ENCODE measurements around the gene ISM1.

ISM1 gene

GRCh38 chr20:13211956-13212618 is 9.0 kb upstream of the ISM1 start:
- ATAC-seq: no peak
- TF ChIP-seq ZNF565 (CRISPR knock-in tag; conservative IDR thresholded peaks at IDR 0.05; ENCODE audit: low read depth) (no peak), TSHZ2 (CRISPR knock-in tag; IDR thresholded peaks at IDR 0.05) (no peak), ZFP30 (CRISPR knock-in tag; IDR thresholded peaks at IDR 0.05) (no peak), OSR1 (CRISPR knock-in tag; IDR thresholded peaks at IDR 0.05) (no peak), BACH2 (CRISPR knock-in tag; IDR thresholded peaks at IDR 0.05; ENCODE audit: borderline replicate concordance) (no peak)

- ATAC-seq: no peak
- TF ChIP-seq ESRRG (CRISPR knock-in tag; IDR thresholded peaks at IDR 0.05) (no peak), PATZ1 (CRISPR knock-in tag; IDR thresholded peaks at IDR 0.05; ENCODE audit: borderline replicate concordance) (no peak), ZNF8 (CRISPR knock-in tag; IDR thresholded peaks at IDR 0.05) (no peak), RARB (CRISPR knock-in tag; IDR thresholded peaks at IDR 0.05) (no peak), ZC3H10 (CRISPR knock-in tag; IDR thresholded peaks at IDR 0.05) (no peak), BACH2 (CRISPR knock-in tag; IDR thresholded peaks at IDR 0.05; ENCODE audit: borderline replicate concordance) (no peak), TOX (CRISPR knock-in tag; IDR thresholded peaks at IDR 0.05; ENCODE audit: borderline replicate concordance) (no peak), POU6F1 (CRISPR knock-in tag; IDR thresholded peaks at IDR 0.05; ENCODE audit: borderline replicate concordance, low read depth) (no peak), ISL1 (CRISPR knock-in tag; IDR thresholded peaks at IDR 0.05) (no peak), ARNTL (CRISPR knock-in tag; IDR thresholded peaks at IDR 0.05; ENCODE audit: borderline replicate concordance, low read depth) (no peak), GLIS3 (CRISPR knock-in tag; IDR thresholded peaks at IDR 0.05) (no peak), CSDC2 (CRISPR knock-in tag; IDR thresholded peaks at IDR 0.05) (no peak), ZFP3 (CRISPR knock-in tag; IDR thresholded peaks at IDR 0.05) (no peak)
- TF ChIP-seq, protein P1, sequence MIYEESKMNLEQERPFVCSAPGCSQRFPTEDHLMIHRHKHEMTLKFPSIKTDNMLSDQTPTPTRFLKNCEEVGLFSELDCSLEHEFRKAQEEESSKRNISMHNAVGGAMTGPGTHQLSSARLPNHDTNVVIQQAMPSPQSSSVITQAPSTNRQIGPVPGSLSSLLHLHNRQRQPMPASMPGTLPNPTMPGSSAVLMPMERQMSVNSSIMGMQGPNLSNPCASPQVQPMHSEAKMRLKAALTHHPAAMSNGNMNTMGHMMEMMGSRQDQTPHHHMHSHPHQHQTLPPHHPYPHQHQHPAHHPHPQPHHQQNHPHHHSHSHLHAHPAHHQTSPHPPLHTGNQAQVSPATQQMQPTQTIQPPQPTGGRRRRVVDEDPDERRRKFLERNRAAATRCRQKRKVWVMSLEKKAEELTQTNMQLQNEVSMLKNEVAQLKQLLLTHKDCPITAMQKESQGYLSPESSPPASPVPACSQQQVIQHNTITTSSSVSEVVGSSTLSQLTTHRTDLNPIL (CRISPR knock-in tag; IDR thresholded peaks at IDR 0.05; ENCODE audit: low read depth): no peak
Measured at GRCh38 chr20:13212750-13213149, 8.3 kb upstream of the ISM1 start.

GRCh38 chr20:13213335-13213734 is 7.7 kb upstream of the ISM1 start:
- ATAC-seq: no peak
- no peak for TF ChIP-seq CSRNP3 (CRISPR knock-in tag; IDR thresholded peaks at IDR 0.05)

DNA sequence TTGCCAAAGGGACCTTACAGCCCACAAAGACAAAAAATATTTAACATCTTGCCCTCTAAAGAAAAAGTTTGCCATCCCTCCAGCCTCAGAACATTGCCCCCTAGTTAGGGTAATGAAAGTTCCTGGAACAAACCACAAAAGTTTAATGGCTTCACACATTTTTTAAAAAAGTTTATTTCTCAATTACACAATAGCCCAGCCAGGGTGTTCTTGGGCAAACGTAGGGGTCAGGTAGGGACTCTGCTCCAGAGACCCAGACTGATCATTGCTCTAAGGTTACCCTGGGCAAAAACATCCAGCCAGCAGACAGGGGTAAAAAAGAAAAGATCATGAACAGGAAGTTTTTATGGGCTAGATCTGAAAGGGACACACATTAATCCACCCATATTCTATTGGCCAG is 4.5 kb upstream of the ISM1 start:
- no peak for ATAC-seq
- TF ChIP-seq CSRNP3 (CRISPR knock-in tag; IDR thresholded peaks at IDR 0.05) (no peak), ESRRG (CRISPR knock-in tag; IDR thresholded peaks at IDR 0.05) (no peak), ZNF565 (CRISPR knock-in tag; conservative IDR thresholded peaks at IDR 0.05; ENCODE audit: low read depth) (no peak), TOX (CRISPR knock-in tag; IDR thresholded peaks at IDR 0.05; ENCODE audit: borderline replicate concordance) (no peak)
